HG02943 (cell line): ENCODE measurements around the gene STAB1.

ENCODE experiments used
- ATAC-seq: cut with Tn5 transposase; IDR thresholded peaks from one replicate; pipeline ENCODE4 v1.9.1; 2021; ENCODE audit warnings: mild to moderate bottlenecking, low read depth, moderate library complexity; ENCODE audit not compliant: unreplicated experiment

The STAB1 gene

GRCh38 chr3:52502808-52503350 is 7.7 kb downstream of the STAB1 start:
- no peak for ATAC-seq

- ATAC-seq, result no peak
Observed at GRCh38 chr3:52503788-52504424, 8.8 kb downstream of the STAB1 start.

GRCh38 chr3:52504977-52505376 is 9.8 kb downstream of the STAB1 start:
- ATAC-seq, result no peak

GRCh38 chr3:52506266-52506966 is 11.3 kb downstream of the STAB1 start:
- no peak for ATAC-seq

- no peak for ATAC-seq
Observed at GRCh38 chr3:52507359-52507758, 12.2 kb downstream of the STAB1 start.

- ATAC-seq, result no peak
Observed at GRCh38 chr3:52509753-52510328, 14.7 kb downstream of the STAB1 start.

- no peak for ATAC-seq
Observed at GRCh38 chr3:52511509-52511908, 16.4 kb downstream of the STAB1 start.

- ATAC-seq, result no peak
Observed at GRCh38 chr3:52512105-52512504, 17.0 kb downstream of the STAB1 start.

- ATAC-seq, result no peak
Observed at GRCh38 chr3:52512727-52513126, 17.6 kb downstream of the STAB1 start.

- no peak for ATAC-seq
Observed at GRCh38 chr3:52513281-52513680, 18.1 kb downstream of the STAB1 start.

GRCh38 chr3:52514576-52514975 is 19.4 kb downstream of the STAB1 start:
- ATAC-seq, result no peak

- no peak for ATAC-seq
Observed at GRCh38 chr3:52515192-52515591, 20.1 kb downstream of the STAB1 start.

- no peak for ATAC-seq
Observed at GRCh38 chr3:52516509-52517195, 21.5 kb downstream of the STAB1 start.

GRCh38 chr3:52517796-52518722 is 22.9 kb downstream of the STAB1 start:
- ATAC-seq, result no peak

- no peak for ATAC-seq
Observed at GRCh38 chr3:52518723-52519444, 23.7 kb downstream of the STAB1 start.

- ATAC-seq, result no peak
Observed at GRCh38 chr3:52519445-52520140, 24.5 kb downstream of the STAB1 start.

GRCh38 chr3:52520141-52520667 is 25.1 kb downstream of the STAB1 start:
- ATAC-seq, result no peak

- ATAC-seq, result no peak
Observed at GRCh38 chr3:52520716-52521487, 25.8 kb downstream of the STAB1 start.
